ENCODE data around the gene NDUFS6.

Gene NDUFS6

GRCh38 chr5:1833264-1834021 lies 32.2 kb downstream of the NDUFS6 start:
- DNase-seq (ENCODE audit: low spot score), result no peak
- TF ChIP-seq CTCF (IDR thresholded peaks at IDR 0.05; ENCODE audit: extremely low read depth, insufficient read depth, missing control alignments), result no peak
- in situ Hi-C loops (cut with MboI; ENCODE audit: low pct_unique_long_range_greater_than_20kb, low sequenced_read_pairs, unreplicated experiment), result no loop called here

GRCh38 chr5:1834022-1834551 lies 32.9 kb downstream of the NDUFS6 start:
- in situ Hi-C loops (cut with MboI; ENCODE audit: low pct_unique_long_range_greater_than_20kb, low sequenced_read_pairs, unreplicated experiment), result no loop called here
- TF ChIP-seq CTCF (IDR thresholded peaks at IDR 0.05; ENCODE audit: extremely low read depth, insufficient read depth, missing control alignments), result no peak

GRCh38 chr5:1834721-1835429 lies 33.7 kb downstream of the NDUFS6 start:
- TF ChIP-seq CTCF (IDR thresholded peaks at IDR 0.05; ENCODE audit: extremely low read depth, insufficient read depth, missing control alignments), result no peak
- no peak for DNase-seq (ENCODE audit: low spot score)
- in situ Hi-C loops (cut with MboI; ENCODE audit: low pct_unique_long_range_greater_than_20kb, low sequenced_read_pairs, unreplicated experiment), result no loop called here

More at GRCh38 chr5:1834022-1834551, 32.9 kb downstream of the NDUFS6 start:
- DNase-seq (ENCODE audit: low spot score), result no peak

GRCh38 chr5:1835431-1835830 lies 34.2 kb downstream of the NDUFS6 start:
- TF ChIP-seq CTCF (IDR thresholded peaks at IDR 0.05; ENCODE audit: extremely low read depth, insufficient read depth, missing control alignments), result no peak
- in situ Hi-C loops (cut with MboI; ENCODE audit: low pct_unique_long_range_greater_than_20kb, low sequenced_read_pairs, unreplicated experiment), result no loop called here
- no peak for DNase-seq (ENCODE audit: low spot score)

GRCh38 chr5:1836176-1836890 lies 35.1 kb downstream of the NDUFS6 start:
- DNase-seq (ENCODE audit: low spot score), result no peak
- in situ Hi-C loops (cut with MboI; ENCODE audit: low pct_unique_long_range_greater_than_20kb, low sequenced_read_pairs, unreplicated experiment), result no loop called here
- TF ChIP-seq CTCF (IDR thresholded peaks at IDR 0.05; ENCODE audit: extremely low read depth, insufficient read depth, missing control alignments), result no peak
